Measurements from ENCODE around the gene NUAK1.

- TF ChIP-seq CTCF (IDR thresholded peaks at IDR 0.05; ENCODE audit: low read depth, low read length) (no peak), EZH2phosphoT487 (IDR thresholded peaks at IDR 0.05; ENCODE audit: low read depth) (no peak)
Observed at GRCh38 chr12:106109168-106109910, 29.4 kb downstream of the NUAK1 start.

Data from OCI-LY3 (cell line).